ENCODE data around the gene RPRD1B.

DNA sequence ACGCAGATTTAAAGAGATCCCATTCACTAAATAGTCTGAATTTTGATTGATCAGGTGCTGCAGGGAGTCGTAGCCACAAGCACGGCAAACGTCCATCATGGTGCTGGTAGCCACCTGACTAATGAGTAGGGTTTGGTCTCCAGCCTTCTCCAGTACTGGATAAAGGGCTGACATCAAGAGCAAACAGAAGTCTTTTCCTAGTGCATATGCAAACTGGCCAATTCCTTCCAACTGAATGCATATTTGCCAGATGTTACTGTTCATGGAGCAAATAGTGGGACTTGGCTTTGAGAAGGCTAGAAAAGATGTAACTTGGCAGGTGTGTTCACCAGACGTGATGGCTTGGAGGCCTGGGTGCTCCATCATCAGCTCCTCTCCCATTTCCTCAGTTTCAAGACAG, 21.9 kb upstream of the RPRD1B start:
- TF ChIP-seq POLR2A (IDR thresholded peaks at IDR 0.05) (no peak), POLR2AphosphoS5 (IDR thresholded peaks at IDR 0.05) (no peak)
- TF ChIP-seq, protein P1, sequence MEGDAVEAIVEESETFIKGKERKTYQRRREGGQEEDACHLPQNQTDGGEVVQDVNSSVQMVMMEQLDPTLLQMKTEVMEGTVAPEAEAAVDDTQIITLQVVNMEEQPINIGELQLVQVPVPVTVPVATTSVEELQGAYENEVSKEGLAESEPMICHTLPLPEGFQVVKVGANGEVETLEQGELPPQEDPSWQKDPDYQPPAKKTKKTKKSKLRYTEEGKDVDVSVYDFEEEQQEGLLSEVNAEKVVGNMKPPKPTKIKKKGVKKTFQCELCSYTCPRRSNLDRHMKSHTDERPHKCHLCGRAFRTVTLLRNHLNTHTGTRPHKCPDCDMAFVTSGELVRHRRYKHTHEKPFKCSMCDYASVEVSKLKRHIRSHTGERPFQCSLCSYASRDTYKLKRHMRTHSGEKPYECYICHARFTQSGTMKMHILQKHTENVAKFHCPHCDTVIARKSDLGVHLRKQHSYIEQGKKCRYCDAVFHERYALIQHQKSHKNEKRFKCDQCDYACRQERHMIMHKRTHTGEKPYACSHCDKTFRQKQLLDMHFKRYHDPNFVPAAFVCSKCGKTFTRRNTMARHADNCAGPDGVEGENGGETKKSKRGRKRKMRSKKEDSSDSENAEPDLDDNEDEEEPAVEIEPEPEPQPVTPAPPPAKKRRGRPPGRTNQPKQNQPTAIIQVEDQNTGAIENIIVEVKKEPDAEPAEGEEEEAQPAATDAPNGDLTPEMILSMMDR (IDR thresholded peaks at IDR 0.05): no peak

All from sigmoid colon (tissue), 4 donors.